Testis (tissue), 2 donors: Measurements from ENCODE around the gene KAT6B.

Experiments used
- POLR2A ChIP-seq: fragments of 450-650 bp; IDR thresholded peaks from one replicate; pipeline ENCODE4 v1.6.1; 2017; ENCODE audit warnings: antibody characterized with exemption, mild to moderate bottlenecking, moderate library complexity
- TF ChIP-seq, protein P1 (sequence below), 3 experiments: fragments of 450-650 bp in 2 of 3; fragments of 200-600 bp in 1 of 3; sonication (generic) in 1 of 3; IDR thresholded peaks; one replicate each; pipeline ENCODE4 v1.5.1; 2016 to 2019; ENCODE audit warnings: antibody characterized with exemption in 3 of 3, mild to moderate bottlenecking in 2 of 3, moderate library complexity in 1 of 3

DNA sequence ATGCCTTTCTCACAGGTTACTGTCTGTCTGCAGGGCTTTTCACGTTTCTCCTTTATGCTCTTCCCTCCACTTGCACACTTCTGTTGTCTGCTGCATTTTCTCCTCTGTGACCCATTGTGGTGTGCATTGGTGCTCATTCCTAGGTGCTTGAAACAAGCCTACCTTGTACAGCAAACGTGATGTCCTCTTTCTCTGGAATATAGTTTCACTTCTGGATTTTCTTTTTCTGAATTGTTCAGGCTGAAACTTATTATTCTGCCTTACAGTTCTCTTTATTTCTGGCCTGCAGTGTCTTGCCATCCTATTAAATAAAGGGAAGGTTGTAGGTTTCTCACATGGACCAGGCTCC, 156.2 kb downstream of the KAT6B start:
- TF ChIP-seq, protein P1, sequence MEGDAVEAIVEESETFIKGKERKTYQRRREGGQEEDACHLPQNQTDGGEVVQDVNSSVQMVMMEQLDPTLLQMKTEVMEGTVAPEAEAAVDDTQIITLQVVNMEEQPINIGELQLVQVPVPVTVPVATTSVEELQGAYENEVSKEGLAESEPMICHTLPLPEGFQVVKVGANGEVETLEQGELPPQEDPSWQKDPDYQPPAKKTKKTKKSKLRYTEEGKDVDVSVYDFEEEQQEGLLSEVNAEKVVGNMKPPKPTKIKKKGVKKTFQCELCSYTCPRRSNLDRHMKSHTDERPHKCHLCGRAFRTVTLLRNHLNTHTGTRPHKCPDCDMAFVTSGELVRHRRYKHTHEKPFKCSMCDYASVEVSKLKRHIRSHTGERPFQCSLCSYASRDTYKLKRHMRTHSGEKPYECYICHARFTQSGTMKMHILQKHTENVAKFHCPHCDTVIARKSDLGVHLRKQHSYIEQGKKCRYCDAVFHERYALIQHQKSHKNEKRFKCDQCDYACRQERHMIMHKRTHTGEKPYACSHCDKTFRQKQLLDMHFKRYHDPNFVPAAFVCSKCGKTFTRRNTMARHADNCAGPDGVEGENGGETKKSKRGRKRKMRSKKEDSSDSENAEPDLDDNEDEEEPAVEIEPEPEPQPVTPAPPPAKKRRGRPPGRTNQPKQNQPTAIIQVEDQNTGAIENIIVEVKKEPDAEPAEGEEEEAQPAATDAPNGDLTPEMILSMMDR (IDR thresholded peaks at IDR 0.05), result no peak
- no peak for TF ChIP-seq POLR2A
